Endothelial cell of umbilical vein (primary cell): ENCODE results near the gene MBD5. TPM values are rescaled to one million over a fixed set of nuclear protein-coding genes. Genes with fewer than 3 reads are reported as not detected.

Experiments
- BruUV-seq: library from RNA; stranded (reverse); fragments of 400-500 nt; replicated peaks from 2 replicates; lab custom pipeline; 2021; lab: Mats Ljungman, UMichigan
- CTCF ChIA-PET: fragments of 300-600, 350-600 bp; sonication (Branson Sonifier 250); formaldehyde crosslinking; loops from one replicate; lab custom pipeline; 2021; ENCODE audit warnings: antibody characterized with exemption, inconsistent platforms; lab: Charles Lee
- POLR2A ChIA-PET: fragments of 300-600, 350-600 bp; sonication (Branson Sonifier 250); formaldehyde crosslinking; loops from one replicate; lab custom pipeline; 2021; ENCODE audit warnings: antibody characterized with exemption, inconsistent platforms; lab: Charles Lee
- DNase-seq: peaks from one replicate; pipeline ENCODE4 v3.0.0-alpha.2; 2011; ENCODE audit warnings: low read depth, low spot score
- FAIRE-seq: peaks from 2 replicates; lab custom pipeline; 2011; peaks lifted over from hg19 to GRCh38; lab: Jason Lieb, UNC
- H2AFZ ChIP-seq: 2 replicates; pipeline ENCODE4 v1.6.0; 2012; ENCODE audit warnings: low read depth, low read length, control low read depth, inconsistent platforms
- H3K27ac ChIP-seq: 2 replicates; pipeline ENCODE4 v1.5.1; 2011; ENCODE audit warnings: low read depth, mild to moderate bottlenecking, control low read depth, low read length, moderate library complexity; ENCODE audit not compliant: insufficient read depth
- H3K27me3 ChIP-seq, 2 experiments: 2 replicates each; pipeline versions ENCODE4 v1.6.0 to v1.6.1; 2011; ENCODE audit warnings: low read length in 2 of 2, mixed read lengths in 1 of 2; ENCODE audit not compliant: control insufficient read depth in 2 of 2, insufficient read depth in 2 of 2
- H3K36me3 ChIP-seq, 2 experiments: 2 replicates in 1 of 2; 3 replicates in 1 of 2; pipeline ENCODE4 v1.5.1; 2011; ENCODE audit warnings: low read length in 2 of 2, mild to moderate bottlenecking in 1 of 2, moderate library complexity in 1 of 2; ENCODE audit not compliant: control insufficient read depth in 2 of 2, insufficient read depth in 2 of 2; ENCODE audit errors: extremely low read depth in 1 of 2
- H3K4me1 ChIP-seq: 3 replicates; pipeline ENCODE4 v1.5.1; 2011; ENCODE audit warnings: mild to moderate bottlenecking, low read length; ENCODE audit not compliant: control insufficient read depth, insufficient read depth; ENCODE audit errors: extremely low read depth
- H3K4me2 ChIP-seq: 2 replicates; pipeline ENCODE4 v1.6.1; 2011; ENCODE audit warnings: low read length, control low read depth, mixed read lengths; ENCODE audit not compliant: insufficient read depth
- H3K4me3 ChIP-seq, 3 experiments: fragments of 200-600 bp in 1 of 3; sonication (generic), shearing (Covaris generic) in 1 of 3; replicated peaks in 1 of 3; 2 replicates each; pipeline ENCODE4 v1.5.1; 2011 to 2016; ENCODE audit warnings: control low read depth in 3 of 3, low read length in 3 of 3, mild to moderate bottlenecking in 2 of 3, inconsistent platforms in 1 of 3, low read depth in 1 of 3, moderate library complexity in 1 of 3; ENCODE audit not compliant: insufficient read depth in 1 of 3
- H3K79me2 ChIP-seq: 2 replicates; pipeline ENCODE4 v1.6.0; 2012; ENCODE audit warnings: low read length, inconsistent platforms; ENCODE audit not compliant: control insufficient read depth, insufficient read depth
- H3K9ac ChIP-seq: replicated peaks from 2 replicates; pipeline ENCODE3; 2011; ENCODE audit warnings: low read length, control low read depth; ENCODE audit not compliant: insufficient read depth; ENCODE audit errors: extremely low read depth
- H3K9me1 ChIP-seq: replicated peaks from 3 replicates; pipeline ENCODE4 v1.6.0; 2011; ENCODE audit warnings: mild to moderate bottlenecking, low read length; ENCODE audit not compliant: control insufficient read depth, insufficient read depth; ENCODE audit errors: extremely low read depth
- H3K9me3 ChIP-seq: replicated peaks from 2 replicates; pipeline ENCODE4 v1.5.1; 2012; ENCODE audit warnings: low read length, inconsistent platforms; ENCODE audit not compliant: control insufficient read depth, insufficient read depth
- H4K20me1 ChIP-seq: replicated peaks from 2 replicates; pipeline ENCODE3; 2011; ENCODE audit warnings: mild to moderate bottlenecking, low read length; ENCODE audit not compliant: control insufficient read depth, insufficient read depth; ENCODE audit errors: extremely low read depth
- EZH2 ChIP-seq: IDR thresholded peaks from 2 replicates; pipeline ENCODE4 v1.6.1; 2012; ENCODE audit warnings: borderline replicate concordance, low read depth, mild to moderate bottlenecking, moderate library complexity, low read length, inconsistent platforms; ENCODE audit not compliant: severe bottlenecking
- FOS ChIP-seq: IDR thresholded peaks from 2 replicates; pipeline ENCODE4 v1.6.1; 2011; ENCODE audit warnings: mild to moderate bottlenecking, low read length, moderate library complexity, borderline replicate concordance; ENCODE audit not compliant: insufficient read depth
- GATA2 ChIP-seq: IDR thresholded peaks from 2 replicates; pipeline ENCODE4 v1.7.0; 2011; ENCODE audit warnings: low read depth, mild to moderate bottlenecking, moderate library complexity, mixed read lengths, low read length; ENCODE audit not compliant: insufficient read length, insufficient read depth
- JUN ChIP-seq: IDR thresholded peaks from 2 replicates; pipeline ENCODE4 v1.6.1; 2011; ENCODE audit warnings: borderline replicate concordance, low read depth; ENCODE audit not compliant: insufficient read length, insufficient read depth
- MAX ChIP-seq: IDR thresholded peaks from 2 replicates; pipeline ENCODE4 v1.6.1; 2011; ENCODE audit not compliant: insufficient read depth, insufficient read length
- POLR2A ChIP-seq: IDR thresholded peaks from 2 replicates; pipeline ENCODE4 v1.6.1; 2012; ENCODE audit warnings: low read depth, mild to moderate bottlenecking, control low read depth, low read length
- POLR2AphosphoS5 ChIP-seq: IDR thresholded peaks from 2 replicates; pipeline ENCODE4 v1.6.1; 2012; ENCODE audit warnings: low read depth, mild to moderate bottlenecking, control low read depth, low read length, moderate library complexity; ENCODE audit not compliant: insufficient read depth
- dilution Hi-C: fragments of 300-500 bp; cut with MboI; formaldehyde crosslinking; loops from one replicate; pipeline ENCODE4 v1.15.0; 2019; ENCODE audit warnings: low sequenced_read_pairs; ENCODE audit not compliant: extremely low pct_ligation_motif_present
- intact Hi-C: fragments of 100-400 bp; cut with micrococcal nuclease; formaldehyde crosslinking; loops from one replicate; pipeline ENCODE4 v1.10.0; 2022
- polyA plus RNA-seq, 4 experiments: library from polyadenylated mRNA; depleted of rRNA in 3 of 4; stranded (reverse) in 3 of 4; unstranded in 1 of 4; fragments of >200 nt; gene quantifications; 2 replicates each; pipeline versions ENCODE4 v1.2.1 to v1.2.3, GENCODE V29; 2011 to 2012; ENCODE audit warnings: missing spikeins in 1 of 4
- total RNA-seq: library from RNA; stranded (reverse); gene quantifications from 2 replicates; pipeline ENCODE4 v1.2.3, GENCODE V29; 2021
- TF ChIP-seq, protein P1 (sequence below), 2 donors: IDR thresholded peaks; 1 replicate in 1 of 2; 2 replicates in 1 of 2; pipeline ENCODE4 v1.5.1; 2011; ENCODE audit warnings: low read length in 2 of 2, mild to moderate bottlenecking in 2 of 2, moderate library complexity in 2 of 2, control low read depth in 1 of 2, inconsistent platforms in 1 of 2, low read depth in 1 of 2; ENCODE audit not compliant: insufficient read depth in 1 of 2; ENCODE audit errors: extremely low read depth in 1 of 2

Gene MBD5
- total and polyA plus RNA-seq, 2 donors (not counting 3 experiments of a cell fraction or from before 2014, with no cell fraction given), result 11.3 to 37.0 TPM

GRCh38 chr2:148108385-148108784 lies 87.5 kb downstream of the MBD5 start:
- Histone ChIP-seq H4K20me1 (no peaks in the 10 kb centered on the region), H3K9ac (no peak overlapping the region), H3K79me2 (no peaks in the 10 kb centered on the region), H2AFZ (no peak overlapping the region), H3K36me3 (no peaks in the 10 kb centered on the region), H3K27ac (no peak overlapping the region), H3K9me3 (no peaks in the 10 kb centered on the region), H3K9me1 (no peaks in the 10 kb centered on the region), H3K4me1 (no peaks in the 10 kb centered on the region), H3K4me2 (no peak overlapping the region), H3K27me3 (no peaks in the 10 kb centered on the region), H3K4me3 (no peak overlapping the region)
- CTCF ChIA-PET, result interaction anchor here (0.6 to 2.0 kb wide), 3 partner anchors 9 to 118 kb away, joined by 3 to 7 read pairs (median 3); no protein-coding TSS in a partner anchor
- BruUV-seq, result no TSS peak
- POLR2A ChIA-PET, result no interaction called here
- dilution Hi-C loops (no loop called here), intact Hi-C loops (no loop called here)
- FAIRE-seq (no peak), DNase-seq (no peak)
- TF ChIP-seq POLR2AphosphoS5 (no peak), MAX (no peak), EZH2 (no peak), FOS (no peak), POLR2A (no peak), JUN (no peak), GATA2 (no peak)
- TF ChIP-seq, protein P1, sequence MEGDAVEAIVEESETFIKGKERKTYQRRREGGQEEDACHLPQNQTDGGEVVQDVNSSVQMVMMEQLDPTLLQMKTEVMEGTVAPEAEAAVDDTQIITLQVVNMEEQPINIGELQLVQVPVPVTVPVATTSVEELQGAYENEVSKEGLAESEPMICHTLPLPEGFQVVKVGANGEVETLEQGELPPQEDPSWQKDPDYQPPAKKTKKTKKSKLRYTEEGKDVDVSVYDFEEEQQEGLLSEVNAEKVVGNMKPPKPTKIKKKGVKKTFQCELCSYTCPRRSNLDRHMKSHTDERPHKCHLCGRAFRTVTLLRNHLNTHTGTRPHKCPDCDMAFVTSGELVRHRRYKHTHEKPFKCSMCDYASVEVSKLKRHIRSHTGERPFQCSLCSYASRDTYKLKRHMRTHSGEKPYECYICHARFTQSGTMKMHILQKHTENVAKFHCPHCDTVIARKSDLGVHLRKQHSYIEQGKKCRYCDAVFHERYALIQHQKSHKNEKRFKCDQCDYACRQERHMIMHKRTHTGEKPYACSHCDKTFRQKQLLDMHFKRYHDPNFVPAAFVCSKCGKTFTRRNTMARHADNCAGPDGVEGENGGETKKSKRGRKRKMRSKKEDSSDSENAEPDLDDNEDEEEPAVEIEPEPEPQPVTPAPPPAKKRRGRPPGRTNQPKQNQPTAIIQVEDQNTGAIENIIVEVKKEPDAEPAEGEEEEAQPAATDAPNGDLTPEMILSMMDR (IDR thresholded peaks at IDR 0.05; ENCODE audit: extremely low read depth in 1 of 2, insufficient read depth in 1 of 2, low read depth in 1 of 2, low read length in 2 of 2), result no peak
